ENCODE results near the gene PNMA5. TPM values are rescaled to one million over a fixed set of nuclear protein-coding genes. Genes with fewer than 3 reads are reported as not detected.

Gene PNMA5
- not detected in 2 replicates for total RNA-seq (2021)
- Bru-seq, nascent RNA: not detected
- not detected for BruChase-seq, experiment 1, labeled RNA remaining after a 2-hour chase
- BruChase-seq, experiment 2, labeled RNA remaining after a 6-hour chase: not detected
- long read RNA-seq: 0 reads

DNA sequence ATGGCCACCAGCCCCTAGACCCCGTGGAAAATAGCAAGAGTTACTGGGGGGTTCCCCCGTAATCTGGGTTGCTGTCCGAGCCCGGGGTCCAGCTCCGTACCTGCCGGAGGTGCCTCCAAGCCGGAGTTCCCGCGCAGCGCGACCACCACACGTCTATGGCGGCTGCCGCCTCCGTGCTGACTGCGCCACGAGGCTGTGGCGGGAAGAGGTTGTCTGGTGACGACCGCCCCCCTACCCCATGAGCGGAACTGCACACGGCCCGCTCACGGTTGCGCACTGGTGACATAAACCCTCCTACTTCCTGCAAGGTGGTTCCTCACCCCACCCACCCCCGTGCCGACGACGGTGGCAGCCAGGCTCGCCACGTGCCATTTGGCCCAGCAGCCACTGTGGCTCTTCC lies at the start of gene PNMA5:
TSS of gene PNMA5 (minus strand) at position 184 of the 400 bp plus-strand sequence. CDS start 2,518 bp downstream, outside the sequence.
- no peak within 1 kb of the TSS for H3K4me3 ChIP-seq
- no peak within 1 kb of the TSS for H2AFZ ChIP-seq
- no peaks in the 10 kb centered on the region for H3K9me2 ChIP-seq (ENCODE audit: insufficient read depth)
- ChIA-PET CTCF (no interaction called here), POLR2A (ENCODE audit: unreplicated experiment) (no interaction called here)
- H3K36me3 ChIP-seq (ENCODE audit: low read depth): no peaks in the 10 kb centered on the region
- no peaks in the 10 kb centered on the region for H3K4me1 ChIP-seq (replicated peaks; ENCODE audit: insufficient read depth)
- H4K20me1 ChIP-seq (ENCODE audit: insufficient read depth): no peaks in the 10 kb centered on the region
- no peak within 1 kb of the TSS for H3K4me2 ChIP-seq
- H3F3A ChIP-seq (ENCODE audit: insufficient read depth, low read depth): no peaks in the 10 kb centered on the region; the same call in 1 of the 2 replicates
- H3K9me3 ChIP-seq (ENCODE audit: insufficient read depth, low read depth): no peaks in the 10 kb centered on the region
- no peak for TF ChIP-seq EZH2 (IDR thresholded peaks at IDR 0.05; ENCODE audit: low read depth)
- TF ChIP-seq, protein P1, sequence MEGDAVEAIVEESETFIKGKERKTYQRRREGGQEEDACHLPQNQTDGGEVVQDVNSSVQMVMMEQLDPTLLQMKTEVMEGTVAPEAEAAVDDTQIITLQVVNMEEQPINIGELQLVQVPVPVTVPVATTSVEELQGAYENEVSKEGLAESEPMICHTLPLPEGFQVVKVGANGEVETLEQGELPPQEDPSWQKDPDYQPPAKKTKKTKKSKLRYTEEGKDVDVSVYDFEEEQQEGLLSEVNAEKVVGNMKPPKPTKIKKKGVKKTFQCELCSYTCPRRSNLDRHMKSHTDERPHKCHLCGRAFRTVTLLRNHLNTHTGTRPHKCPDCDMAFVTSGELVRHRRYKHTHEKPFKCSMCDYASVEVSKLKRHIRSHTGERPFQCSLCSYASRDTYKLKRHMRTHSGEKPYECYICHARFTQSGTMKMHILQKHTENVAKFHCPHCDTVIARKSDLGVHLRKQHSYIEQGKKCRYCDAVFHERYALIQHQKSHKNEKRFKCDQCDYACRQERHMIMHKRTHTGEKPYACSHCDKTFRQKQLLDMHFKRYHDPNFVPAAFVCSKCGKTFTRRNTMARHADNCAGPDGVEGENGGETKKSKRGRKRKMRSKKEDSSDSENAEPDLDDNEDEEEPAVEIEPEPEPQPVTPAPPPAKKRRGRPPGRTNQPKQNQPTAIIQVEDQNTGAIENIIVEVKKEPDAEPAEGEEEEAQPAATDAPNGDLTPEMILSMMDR (conservative IDR thresholded peaks at IDR 0.05): no peak
- intact Hi-C loops (cut with micrococcal nuclease; ENCODE audit: unreplicated experiment): no loop called here
- no peak within 1 kb of the TSS for H3K27ac ChIP-seq
- H3K79me2 ChIP-seq (ENCODE audit: low read depth): no peaks in the 10 kb centered on the region
- DNase-seq: no peak
- peaks cover 30% of the 10 kb centered on the region for H3K27me3 ChIP-seq (ENCODE audit: insufficient read depth, low read depth)
- no TSS peak for BruUV-seq (replicated peaks)

DNA sequence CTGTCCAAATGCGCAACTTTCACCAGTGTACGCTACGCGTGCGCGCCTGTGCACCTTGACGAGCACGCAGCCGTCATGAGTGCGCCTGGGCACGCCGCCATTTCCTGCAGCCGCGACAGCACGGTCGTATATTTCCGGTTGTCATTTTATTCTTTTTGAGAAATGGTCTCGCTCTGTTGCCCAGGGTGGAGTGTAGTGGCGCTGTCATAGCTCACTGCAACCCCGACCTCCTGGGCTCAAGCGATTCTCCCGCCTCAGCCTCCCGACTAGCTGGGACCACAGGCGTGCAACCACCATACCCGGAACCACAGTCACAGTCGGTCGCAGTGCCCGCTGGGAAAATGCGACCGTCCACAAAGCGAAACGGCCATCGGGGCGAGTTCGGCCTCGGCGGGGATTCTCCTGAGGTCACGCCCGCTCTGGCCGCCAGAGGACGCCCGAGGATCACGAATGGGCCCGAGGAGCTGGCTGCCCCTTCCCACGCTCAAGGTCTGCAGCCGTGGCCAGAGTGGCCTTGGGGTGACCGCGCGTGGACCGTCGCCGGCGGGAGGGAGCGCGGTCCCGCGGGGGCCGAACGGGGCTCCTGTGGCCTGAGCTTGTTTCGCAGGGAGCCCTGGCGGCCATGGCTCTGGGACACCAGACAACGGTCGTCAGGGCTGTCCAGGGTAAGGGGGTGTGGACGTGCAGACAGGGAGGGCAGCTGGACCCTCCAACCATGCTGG lies 38.6 kb upstream of the PNMA5 start:
- Histone ChIP-seq H3K9me2 (ENCODE audit: insufficient read depth) (no peaks in the 10 kb centered on the region), H3K4me3 (no peak overlapping the region), H4K20me1 (ENCODE audit: insufficient read depth) (no peaks in the 10 kb centered on the region), H3K27ac (no peak overlapping the region), H3K9me3 (ENCODE audit: insufficient read depth, low read depth) (no peaks in the 10 kb centered on the region), H3K36me3 (ENCODE audit: low read depth) (no peaks in the 10 kb centered on the region), H2AFZ (no peak overlapping the region; the same call in 1 of the 2 replicates), H3K4me1 (replicated peaks; ENCODE audit: insufficient read depth) (no peaks in the 10 kb centered on the region), H3F3A (ENCODE audit: insufficient read depth, low read depth) (no peaks in the 10 kb centered on the region), H3K27me3 (ENCODE audit: insufficient read depth, low read depth) (peaks cover 55% of the 10 kb centered on the region), H3K4me2 (peak overlapping the region; percentile 64), H3K79me2 (ENCODE audit: low read depth) (no peaks in the 10 kb centered on the region)
- TF ChIP-seq, protein P1 (conservative IDR thresholded peaks at IDR 0.05): peak; percentile 93
- TF ChIP-seq EZH2 (IDR thresholded peaks at IDR 0.05; ENCODE audit: low read depth): no peak
- CTCF ChIA-PET: interaction anchor here (0.9 kb wide), 1 partner anchor 301 kb away, joined by 4 read pairs; the partner anchor contains the start of gene ZNF275
- no TSS peak for BruUV-seq (replicated peaks)
- peak in 1 of 2 experiments; percentile 64 for DNase-seq
- intact Hi-C loops (cut with micrococcal nuclease; ENCODE audit: unreplicated experiment): loop anchor here (1.0 to 10.0 kb wide), 2 partner anchors 475 to 632 kb away; no protein-coding TSS in a partner anchor
- POLR2A ChIA-PET (ENCODE audit: unreplicated experiment): interaction anchor here (0.6 kb wide), 1 partner anchor 60 kb away, joined by 3 read pairs; no protein-coding TSS in a partner anchor

GRCh38 chrX:153030801-153031200 lies 36.9 kb upstream of the PNMA5 start:
- H3K36me3 ChIP-seq (ENCODE audit: low read depth): no peaks in the 10 kb centered on the region
- no peaks in the 10 kb centered on the region for H3K9me2 ChIP-seq (ENCODE audit: insufficient read depth)
- intact Hi-C loops (cut with micrococcal nuclease; ENCODE audit: unreplicated experiment): loop anchor here (10.0 kb wide), 1 partner anchor 634 kb away; no protein-coding TSS in a partner anchor
- TF ChIP-seq, protein P1 (conservative IDR thresholded peaks at IDR 0.05): no peak
- no peak for TF ChIP-seq EZH2 (IDR thresholded peaks at IDR 0.05; ENCODE audit: low read depth)
- no peaks in the 10 kb centered on the region for H4K20me1 ChIP-seq (ENCODE audit: insufficient read depth)
- peaks cover 55% of the 10 kb centered on the region for H3K27me3 ChIP-seq (ENCODE audit: insufficient read depth, low read depth)
- ChIA-PET CTCF (no interaction called here), POLR2A (ENCODE audit: unreplicated experiment) (no interaction called here)
- no peak overlapping the region for H3K4me2 ChIP-seq
- DNase-seq: no peak
- H3F3A ChIP-seq (ENCODE audit: insufficient read depth, low read depth): no peaks in the 10 kb centered on the region
- no peaks in the 10 kb centered on the region for H3K79me2 ChIP-seq (ENCODE audit: low read depth)
- H3K4me3 ChIP-seq: no peak overlapping the region
- no peak overlapping the region for H2AFZ ChIP-seq
- no peaks in the 10 kb centered on the region for H3K9me3 ChIP-seq (ENCODE audit: insufficient read depth, low read depth)
- no TSS peak for BruUV-seq (replicated peaks)
- no peak overlapping the region for H3K27ac ChIP-seq
- no peaks in the 10 kb centered on the region for H3K4me1 ChIP-seq (replicated peaks; ENCODE audit: insufficient read depth)
